ENCODE measurements around the gene OR2J1.
"Not testable (repeated sequence)": the region's sequence is repeated elsewhere in the genome, so short reads cannot be mapped to it uniquely, and the experiment has no call there.

Gene OR2J1

DNA sequence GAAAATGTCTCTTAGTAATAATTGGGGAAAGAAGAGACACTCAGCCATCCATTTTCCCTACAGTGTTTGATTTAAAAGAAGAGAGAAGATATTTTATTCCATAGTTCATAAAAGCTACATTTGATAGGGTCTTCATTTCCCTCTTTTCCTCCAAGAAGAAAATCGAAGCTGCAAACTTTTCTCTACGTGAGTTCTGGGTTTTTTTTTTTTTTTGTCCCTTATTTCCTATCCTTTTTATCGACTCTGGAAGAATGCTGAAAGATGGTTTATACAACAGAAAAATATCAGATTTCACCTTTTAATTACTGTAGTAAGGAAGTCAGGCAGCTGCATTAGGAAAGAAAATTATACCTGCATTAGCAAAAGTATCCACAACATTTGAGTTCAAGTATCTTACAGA, at the start of gene OR2J1:
OR2J1 (plus strand) TSS at position 301 of the 400 bp plus-strand sequence. CDS start 1,453 bp downstream, outside the sequence.
- H3K27ac Mint-ChIP-seq, result no peak within 1 kb of the TSS
- H3K9me3 Mint-ChIP-seq, result no peaks in the 10 kb centered on the region
- DNase-seq (ENCODE audit: low spot score), result no peak
- peaks cover 13% of the 10 kb centered on the region for H3K27me3 Mint-ChIP-seq (ENCODE audit: low read depth)
- no peaks in the 10 kb centered on the region for H3K4me1 Mint-ChIP-seq (ENCODE audit: low read depth)
- H3K36me3 Mint-ChIP-seq (ENCODE audit: low read depth), result no peaks in the 10 kb centered on the region
- H3K4me3 Mint-ChIP-seq, result no peak within 1 kb of the TSS

DNA sequence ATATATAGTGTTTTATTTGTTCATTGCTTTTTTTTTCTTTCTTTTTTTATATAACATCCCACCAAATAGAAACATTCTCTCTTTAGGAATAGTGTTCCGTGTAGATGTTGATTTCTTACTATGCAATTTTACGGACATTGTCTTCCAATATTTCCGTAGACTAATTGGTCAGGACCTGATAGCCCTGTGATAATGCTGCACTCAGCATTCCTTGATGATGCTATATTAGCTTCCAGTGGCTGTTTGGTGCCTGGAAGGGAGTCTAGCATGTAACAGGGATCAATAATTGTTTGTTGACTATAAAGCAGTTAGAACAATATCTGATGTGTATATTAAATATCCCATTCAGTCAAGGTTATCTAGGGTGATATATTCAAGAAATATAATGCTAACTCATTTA, 47.6 kb upstream of the OR2J1 start:
- no peak for DNase-seq (ENCODE audit: low spot score)
- no peaks in the 10 kb centered on the region for H3K4me1 Mint-ChIP-seq (ENCODE audit: low read depth)
- no peak overlapping the region for H3K4me3 Mint-ChIP-seq
- H3K36me3 Mint-ChIP-seq (ENCODE audit: low read depth), result no peaks in the 10 kb centered on the region
- H3K27ac Mint-ChIP-seq, result no peak overlapping the region
- no peaks in the 10 kb centered on the region for H3K9me3 Mint-ChIP-seq
- peaks cover 4% of the 10 kb centered on the region for H3K27me3 Mint-ChIP-seq (ENCODE audit: low read depth)

DNA sequence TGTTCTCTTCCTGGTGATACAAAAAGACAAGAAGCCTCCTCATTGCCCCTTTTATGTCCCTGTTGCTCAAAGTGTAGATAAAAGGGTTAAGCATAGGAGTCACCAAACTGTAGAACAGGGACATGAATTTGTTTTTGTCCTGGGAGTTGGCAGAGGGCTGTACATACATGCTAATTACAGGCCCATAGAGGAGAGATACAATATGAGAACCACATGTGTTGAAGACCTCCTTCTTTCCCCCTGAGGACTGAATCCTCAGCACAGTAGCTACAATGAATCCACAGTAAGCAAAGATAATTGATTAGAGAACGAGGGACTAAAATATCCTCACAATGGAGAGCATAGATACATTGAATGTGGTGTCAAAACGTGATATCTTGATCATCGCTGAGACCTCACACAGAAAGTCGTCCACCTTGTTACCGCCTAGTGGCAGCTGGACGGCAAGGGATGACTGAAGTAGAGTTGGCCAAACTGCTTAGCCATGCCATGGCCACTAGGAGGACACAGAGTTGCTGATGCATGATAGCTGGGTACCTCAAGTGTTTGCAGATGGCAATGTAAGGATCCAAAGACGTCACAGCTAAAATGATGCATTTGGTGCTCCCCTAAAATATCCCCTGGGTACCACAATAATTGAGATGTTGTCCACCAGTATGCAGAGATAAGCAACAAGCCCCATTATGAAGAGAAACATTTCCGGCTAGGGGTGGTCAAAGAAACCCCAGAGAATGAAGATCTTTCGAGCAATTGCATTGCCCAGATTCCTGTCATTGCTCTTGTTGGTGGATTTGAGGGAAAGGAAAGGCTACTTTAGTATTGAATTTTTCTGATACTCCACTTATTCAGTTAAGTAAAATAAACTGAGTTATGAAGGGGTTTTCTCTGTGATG, 27.2 kb upstream of the OR2J1 start:
- H3K27ac Mint-ChIP-seq, result no peak overlapping the region
- no peak overlapping the region for H3K4me3 Mint-ChIP-seq
- H3K4me1 Mint-ChIP-seq (ENCODE audit: low read depth), result no peaks in the 10 kb centered on the region
- no peak for DNase-seq (ENCODE audit: low spot score)
- H3K36me3 Mint-ChIP-seq (ENCODE audit: low read depth), result no peaks in the 10 kb centered on the region
- H3K27me3 Mint-ChIP-seq (ENCODE audit: low read depth), result peaks cover 13% of the 10 kb centered on the region
- no peaks in the 10 kb centered on the region for H3K9me3 Mint-ChIP-seq

DNA sequence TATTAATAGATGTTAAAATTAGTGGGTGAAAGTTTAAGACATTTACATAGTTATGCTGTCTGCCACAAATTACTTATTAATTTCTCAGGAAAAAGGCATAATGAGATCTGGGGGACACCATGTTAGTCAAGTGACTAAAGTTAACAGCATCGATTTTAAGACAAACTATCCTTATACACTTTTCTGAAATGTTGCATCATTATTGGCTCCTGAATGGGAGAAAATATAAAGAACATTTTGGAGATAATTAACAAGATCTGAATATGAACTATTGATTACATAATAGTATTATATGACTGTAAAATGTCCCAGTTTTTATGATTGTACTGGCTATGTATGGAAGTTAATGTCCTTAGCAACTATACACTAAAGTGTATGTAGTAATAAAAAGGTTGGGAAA, 20.1 kb upstream of the OR2J1 start:
- H3K4me1 Mint-ChIP-seq (ENCODE audit: low read depth), result no peaks in the 10 kb centered on the region
- H3K4me3 Mint-ChIP-seq, result no peak overlapping the region
- peaks cover 11% of the 10 kb centered on the region for H3K27me3 Mint-ChIP-seq (ENCODE audit: low read depth)
- no peaks in the 10 kb centered on the region for H3K9me3 Mint-ChIP-seq
- H3K36me3 Mint-ChIP-seq (ENCODE audit: low read depth), result no peaks in the 10 kb centered on the region
- DNase-seq (ENCODE audit: low spot score), result no peak
- H3K27ac Mint-ChIP-seq, result no peak overlapping the region

DNA sequence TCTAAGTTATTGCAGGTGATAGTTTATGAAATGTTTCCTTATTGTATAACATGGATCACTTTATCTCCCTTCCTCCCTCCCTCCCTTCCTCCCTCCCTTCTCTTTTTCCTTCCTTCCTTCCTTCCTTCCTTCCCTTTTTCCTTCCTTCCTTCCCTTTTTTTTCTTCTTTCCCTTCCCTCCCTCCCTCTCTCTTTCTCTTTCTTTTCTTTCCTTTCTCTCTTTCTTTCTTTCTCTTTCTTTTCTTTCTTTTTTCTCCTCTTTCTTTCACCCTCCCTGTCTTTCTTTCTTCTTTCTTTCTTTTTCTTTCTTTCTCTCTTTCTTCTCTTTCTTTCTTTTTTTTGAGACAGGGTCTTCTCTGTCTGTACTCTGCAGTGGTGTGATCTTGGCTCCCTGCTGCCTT, 18.0 kb upstream of the OR2J1 start:
- Mint-ChIP-seq H3K27me3 (ENCODE audit: low read depth) (peaks cover 5% of the 10 kb centered on the region), H3K27ac (no peak overlapping the region)

DNA sequence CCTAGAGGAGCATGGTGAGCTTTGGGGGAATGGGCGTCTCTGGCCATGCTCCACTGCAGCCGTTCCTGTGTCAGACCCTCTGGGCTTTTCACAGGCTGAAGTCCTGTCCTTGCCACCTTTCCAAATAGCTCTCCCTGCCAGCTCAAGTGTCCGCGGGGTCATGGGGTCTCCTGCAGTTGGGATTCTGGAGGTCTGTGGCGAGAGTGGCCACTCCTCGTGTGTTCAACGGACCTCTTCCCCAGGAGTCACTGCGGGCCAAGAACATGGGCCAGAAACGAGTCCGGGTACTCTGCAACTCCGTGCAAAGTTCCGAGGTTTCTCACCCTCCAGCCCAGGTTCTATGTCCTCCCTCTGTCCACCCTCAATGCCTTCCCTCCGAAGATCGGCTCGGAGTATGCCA, 16.8 kb upstream of the OR2J1 start:
- Mint-ChIP-seq H3K9me3 (no peaks in the 10 kb centered on the region), H3K4me1 (ENCODE audit: low read depth) (no peaks in the 10 kb centered on the region), H3K4me3 (no peak overlapping the region), H3K27me3 (ENCODE audit: low read depth) (peaks cover 5% of the 10 kb centered on the region), H3K27ac (no peak overlapping the region), H3K36me3 (ENCODE audit: low read depth) (no peaks in the 10 kb centered on the region)
- DNase-seq (ENCODE audit: low spot score), result no peak

More for the DNA sequence above, 18.0 kb upstream of the OR2J1 start:
- DNase-seq (ENCODE audit: low spot score), result no peak
- H3K4me1 Mint-ChIP-seq (ENCODE audit: low read depth), result no peaks in the 10 kb centered on the region
- no peaks in the 10 kb centered on the region for H3K36me3 Mint-ChIP-seq (ENCODE audit: low read depth)
- no peak overlapping the region for H3K4me3 Mint-ChIP-seq
- H3K9me3 Mint-ChIP-seq, result no peaks in the 10 kb centered on the region

DNA sequence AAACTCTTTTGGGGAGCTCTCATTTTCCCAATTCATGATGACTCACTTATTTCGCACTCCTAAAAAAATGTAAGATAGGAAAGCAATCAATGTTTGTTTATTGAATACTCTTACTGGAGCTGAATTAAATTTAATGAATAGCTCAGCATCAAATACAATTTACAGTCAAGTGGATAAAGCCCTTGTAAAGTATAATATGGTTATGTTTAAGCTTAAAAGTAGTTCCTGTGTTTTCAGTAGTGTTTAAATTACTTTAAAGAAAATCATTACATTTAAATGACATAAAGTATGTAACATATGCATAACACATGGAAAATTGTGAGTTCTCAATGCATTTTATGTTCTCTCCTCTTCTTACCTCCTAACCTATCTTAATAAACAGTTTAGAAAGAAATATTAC, 12.1 kb upstream of the OR2J1 start, which contains the start of gene OR2B3:
OR2B3 (minus strand) TSS at position 101 of the 400 bp plus-strand sequence; CDS start at position 36, 65 bp downstream.
- no peaks in the 10 kb centered on the region for H3K36me3 Mint-ChIP-seq (ENCODE audit: low read depth)
- no peaks in the 10 kb centered on the region for H3K9me3 Mint-ChIP-seq
- no peak for DNase-seq (ENCODE audit: low spot score)
- no peak within 1 kb of the TSS for H3K27ac Mint-ChIP-seq
- H3K4me1 Mint-ChIP-seq (ENCODE audit: low read depth), result no peaks in the 10 kb centered on the region
- H3K4me3 Mint-ChIP-seq, result no peak within 1 kb of the TSS
- H3K27me3 Mint-ChIP-seq (ENCODE audit: low read depth), result peaks cover 8% of the 10 kb centered on the region

DNA sequence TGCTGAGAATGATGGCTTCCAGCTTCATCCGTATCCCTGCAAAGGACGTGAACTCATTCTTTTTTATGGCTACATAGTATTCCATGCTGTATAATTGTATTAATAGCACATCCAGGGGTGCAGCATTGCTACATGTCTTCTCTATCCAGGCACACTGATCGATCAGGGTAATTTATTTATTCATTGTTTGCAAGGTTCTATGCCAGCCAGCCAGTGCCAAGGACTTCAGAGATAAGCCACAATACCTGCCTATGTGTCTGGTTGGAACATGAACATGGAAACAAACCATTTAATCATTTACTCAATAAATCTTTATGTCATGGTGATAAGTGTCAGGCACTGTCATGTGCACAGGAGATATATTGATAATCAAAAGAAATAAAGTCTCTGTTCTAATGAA, 6.3 kb upstream of the OR2J1 start:
- peaks cover 11% of the 10 kb centered on the region for H3K27me3 Mint-ChIP-seq (ENCODE audit: low read depth)
- H3K36me3 Mint-ChIP-seq (ENCODE audit: low read depth), result no peaks in the 10 kb centered on the region
- no peaks in the 10 kb centered on the region for H3K9me3 Mint-ChIP-seq
- H3K4me1 Mint-ChIP-seq (ENCODE audit: low read depth), result no peaks in the 10 kb centered on the region
- DNase-seq (ENCODE audit: low spot score), result no peak
- no peak overlapping the region for H3K4me3 Mint-ChIP-seq
- no peak overlapping the region for H3K27ac Mint-ChIP-seq

DNA sequence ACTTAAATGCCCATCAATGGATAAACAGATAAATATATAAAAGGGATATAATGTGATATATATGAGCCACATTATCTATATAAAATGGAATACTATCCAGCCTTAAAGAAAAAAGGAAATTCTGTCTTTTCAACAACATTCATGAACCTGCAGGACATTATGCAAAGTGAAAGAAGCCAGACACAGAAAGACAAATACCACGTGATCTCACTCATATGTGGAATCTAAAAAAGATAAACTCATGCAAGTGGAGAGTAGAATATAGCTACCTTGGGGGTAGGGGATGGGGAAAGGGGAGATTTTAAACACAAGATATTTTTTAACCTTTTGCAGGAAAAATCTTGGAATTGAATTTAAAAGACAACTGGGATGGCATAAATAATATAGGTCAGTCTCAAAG, 1.5 kb upstream of the OR2J1 start:
- Mint-ChIP-seq H3K4me3 (no peak overlapping the region), H3K27me3 (ENCODE audit: low read depth) (peaks cover 13% of the 10 kb centered on the region), H3K36me3 (ENCODE audit: low read depth) (no peaks in the 10 kb centered on the region), H3K9me3 (no peaks in the 10 kb centered on the region), H3K4me1 (ENCODE audit: low read depth) (no peaks in the 10 kb centered on the region), H3K27ac (no peak overlapping the region)
- DNase-seq (ENCODE audit: low spot score), result no peak

DNA sequence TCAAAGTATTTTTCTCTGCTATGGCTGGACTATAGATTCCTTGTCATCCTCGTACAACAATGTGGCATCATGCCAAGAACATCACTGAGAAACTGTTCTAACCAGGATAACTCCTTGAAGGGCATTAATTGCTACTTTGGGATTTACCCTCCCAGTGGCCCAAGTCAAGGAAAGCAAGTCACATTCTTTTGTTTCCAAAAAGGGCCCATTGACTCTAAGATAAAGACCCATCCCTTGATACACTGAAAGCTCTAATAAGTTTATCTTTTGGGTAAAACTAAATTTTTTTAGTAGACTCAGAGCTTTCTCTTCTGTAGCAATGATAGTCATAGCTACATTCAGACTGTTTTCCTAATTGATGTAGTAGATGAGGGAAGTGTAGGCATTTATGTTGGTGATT, 8.5 kb downstream of the OR2J1 start, which contains the start of gene OR2J3:
OR2J3 (plus strand) TSS at position 301 of the 400 bp plus-strand sequence. CDS start 3,833 bp downstream, outside the sequence.
- no peak for DNase-seq (ENCODE audit: low spot score)
- H3K36me3 Mint-ChIP-seq (ENCODE audit: low read depth), result no peaks in the 10 kb centered on the region
- H3K27ac Mint-ChIP-seq, result no peak within 1 kb of the TSS
- H3K9me3 Mint-ChIP-seq, result no peaks in the 10 kb centered on the region
- peaks cover 8% of the 10 kb centered on the region for H3K27me3 Mint-ChIP-seq (ENCODE audit: low read depth)
- H3K4me3 Mint-ChIP-seq, result no peak within 1 kb of the TSS
- no peaks in the 10 kb centered on the region for H3K4me1 Mint-ChIP-seq (ENCODE audit: low read depth)

DNA sequence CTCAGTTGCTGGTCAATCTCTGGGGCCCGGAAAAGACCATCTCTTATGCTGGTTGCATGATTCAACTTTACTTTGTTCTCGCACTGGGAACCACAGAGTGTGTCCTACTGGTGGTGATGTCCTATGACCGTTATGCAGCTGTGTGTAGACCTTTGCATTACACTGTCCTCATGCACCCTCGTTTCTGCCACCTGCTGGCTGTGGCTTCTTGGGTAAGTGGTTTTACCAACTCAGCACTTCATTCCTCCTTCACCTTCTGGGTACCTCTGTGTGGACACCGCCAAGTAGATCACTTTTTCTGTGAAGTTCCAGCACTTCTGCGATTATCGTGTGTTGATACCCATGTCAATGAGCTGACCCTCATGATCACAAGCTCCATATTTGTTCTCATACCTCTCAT, 12.8 kb downstream of the OR2J1 start:
- peaks cover 8% of the 10 kb centered on the region for H3K27me3 Mint-ChIP-seq (ENCODE audit: low read depth)
- no peak for DNase-seq (ENCODE audit: low spot score)
- H3K9me3 Mint-ChIP-seq, result no peaks in the 10 kb centered on the region
- no peaks in the 10 kb centered on the region for H3K4me1 Mint-ChIP-seq (ENCODE audit: low read depth)
- no peaks in the 10 kb centered on the region for H3K36me3 Mint-ChIP-seq (ENCODE audit: low read depth)
- H3K4me3 Mint-ChIP-seq, result no peak overlapping the region
- no peak overlapping the region for H3K27ac Mint-ChIP-seq

DNA sequence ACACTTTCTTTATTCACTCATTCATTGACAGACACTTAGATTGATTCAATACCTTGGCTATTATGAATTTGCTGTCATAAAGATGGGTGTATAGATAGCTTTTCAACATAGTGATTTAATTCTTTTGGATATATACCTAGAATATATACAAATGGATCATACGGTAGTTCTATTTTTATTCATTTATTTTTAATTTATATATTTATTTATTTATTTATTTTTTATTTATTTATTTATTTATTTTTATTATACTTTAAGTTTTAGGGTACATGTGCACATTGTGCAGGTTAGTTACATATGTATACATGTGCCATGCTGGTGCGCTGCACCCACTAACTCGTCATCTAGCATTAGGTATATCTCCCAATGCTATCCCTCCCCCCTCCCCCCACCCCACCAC, 15.7 kb downstream of the OR2J1 start:
- not testable (repeated sequence) for H3K9me3 Mint-ChIP-seq; H3K36me3 Mint-ChIP-seq (ENCODE audit: low read depth); H3K4me1 Mint-ChIP-seq (ENCODE audit: low read depth); H3K4me3 Mint-ChIP-seq; H3K27me3 Mint-ChIP-seq (ENCODE audit: low read depth); DNase-seq (ENCODE audit: low spot score); H3K27ac Mint-ChIP-seq

DNA sequence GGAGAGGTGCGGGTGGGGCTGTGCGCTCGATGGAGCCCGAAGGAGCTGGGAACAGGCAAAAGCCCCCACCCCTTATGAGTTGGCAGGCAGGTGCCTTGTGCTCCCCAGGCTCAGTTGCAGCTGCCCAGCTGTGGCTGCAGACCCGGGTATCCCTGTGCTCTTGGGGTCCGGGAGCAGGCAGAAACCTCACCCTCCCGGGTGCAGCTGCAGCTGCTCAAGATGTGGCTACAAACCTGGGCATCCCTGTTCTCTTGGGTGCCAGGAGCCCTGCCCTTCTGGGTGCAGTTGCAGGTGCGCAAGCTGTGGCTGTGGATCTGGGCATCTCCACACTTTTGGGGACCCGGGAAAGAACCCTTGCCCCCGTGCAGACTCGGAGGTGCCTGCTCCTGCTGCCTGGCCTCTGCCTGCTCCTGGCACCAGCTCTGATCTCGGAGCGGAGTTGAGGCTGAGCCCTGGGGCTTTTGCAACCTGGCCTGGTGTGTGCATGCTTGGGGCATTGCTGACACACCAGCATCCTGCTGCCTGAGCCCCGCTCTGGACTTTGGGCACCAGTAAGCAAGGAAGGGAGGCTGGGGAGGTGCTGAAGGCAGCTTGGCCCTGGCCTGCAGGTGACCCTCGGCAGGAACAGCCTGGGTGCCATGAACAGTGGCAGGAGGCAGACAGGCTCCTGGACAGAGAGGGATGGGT, 30.2 kb downstream of the OR2J1 start:
- H3K27me3 Mint-ChIP-seq (ENCODE audit: low read depth), result peaks cover 5% of the 10 kb centered on the region

DNA sequence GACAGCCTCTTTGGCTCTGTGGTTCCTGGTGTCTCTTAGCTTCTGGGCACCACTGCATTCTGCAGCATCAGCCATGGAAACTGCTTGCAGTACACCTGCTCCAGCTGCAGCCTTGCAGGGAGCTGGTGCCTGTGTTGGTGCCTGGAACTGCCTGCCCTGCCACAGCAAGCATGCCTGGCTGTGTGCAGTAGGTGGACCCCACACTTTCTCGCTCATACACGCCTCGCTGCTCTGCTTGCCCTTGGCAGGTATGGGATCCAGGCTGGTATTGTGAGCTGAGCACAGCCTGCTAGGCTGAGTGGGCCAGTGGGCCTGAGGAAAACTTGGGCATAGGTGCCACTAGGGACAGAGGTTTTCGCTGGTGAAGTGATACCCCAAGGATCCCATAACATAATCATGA, 31.4 kb downstream of the OR2J1 start:
- Mint-ChIP-seq H3K27me3 (ENCODE audit: low read depth) (peaks cover 11% of the 10 kb centered on the region), H3K4me1 (ENCODE audit: low read depth) (no peaks in the 10 kb centered on the region), H3K36me3 (ENCODE audit: low read depth) (no peaks in the 10 kb centered on the region)

More for the DNA sequence above, 30.2 kb downstream of the OR2J1 start:
- H3K27ac Mint-ChIP-seq, result no peak overlapping the region
- H3K4me3 Mint-ChIP-seq, result no peak overlapping the region
- H3K4me1 Mint-ChIP-seq (ENCODE audit: low read depth), result no peaks in the 10 kb centered on the region
- H3K9me3 Mint-ChIP-seq, result no peaks in the 10 kb centered on the region
- no peaks in the 10 kb centered on the region for H3K36me3 Mint-ChIP-seq (ENCODE audit: low read depth)
- DNase-seq (ENCODE audit: low spot score), result no peak

More for the DNA sequence above, 31.4 kb downstream of the OR2J1 start:
- H3K27ac Mint-ChIP-seq, result no peak overlapping the region
- DNase-seq (ENCODE audit: low spot score), result no peak
- no peak overlapping the region for H3K4me3 Mint-ChIP-seq
- no peaks in the 10 kb centered on the region for H3K9me3 Mint-ChIP-seq

Measured in T-helper 2 cell treated with Interferon-gamma antibody and Interleukin-4, amounts not matched to agents 5 μg/mL and 100 μg/mL, for 36 hours (primary cell).